Kidney capillary endothelial cell (primary cell): ENCODE results near the gene HES1.
"Not testable (repeated sequence)": the region's sequence is repeated elsewhere in the genome, so short reads cannot be mapped to it uniquely, and the experiment has no call there.

Source experiments
- DNase-seq: peaks from one replicate; pipeline ENCODE4 v3.0.0-alpha.2; 2018; ENCODE audit warnings: low spot score

HES1 gene

GRCh38 chr3:194128202-194128918 lies 7.6 kb upstream of the HES1 start:
- DNase-seq, result no peak

DNA sequence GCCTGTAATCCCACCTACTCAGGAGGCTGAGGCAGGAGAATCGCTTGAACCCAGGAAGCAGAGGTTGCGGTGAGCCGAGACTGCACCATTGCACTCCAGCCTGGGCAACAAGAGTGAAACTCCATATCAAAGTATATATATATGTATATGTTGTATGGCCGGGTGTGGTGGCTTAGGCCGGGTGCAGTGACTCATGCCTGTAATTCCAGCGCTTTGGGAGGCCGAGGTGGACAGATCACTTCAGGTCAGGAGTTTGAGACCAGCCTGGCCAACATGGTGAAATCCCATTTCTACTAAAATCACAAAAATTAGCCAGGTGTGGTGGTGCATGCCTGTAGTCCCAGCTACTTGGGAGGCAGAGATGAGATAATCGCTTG lies 7.0 kb upstream of the HES1 start:
- DNase-seq, result not testable (repeated sequence)

DNA sequence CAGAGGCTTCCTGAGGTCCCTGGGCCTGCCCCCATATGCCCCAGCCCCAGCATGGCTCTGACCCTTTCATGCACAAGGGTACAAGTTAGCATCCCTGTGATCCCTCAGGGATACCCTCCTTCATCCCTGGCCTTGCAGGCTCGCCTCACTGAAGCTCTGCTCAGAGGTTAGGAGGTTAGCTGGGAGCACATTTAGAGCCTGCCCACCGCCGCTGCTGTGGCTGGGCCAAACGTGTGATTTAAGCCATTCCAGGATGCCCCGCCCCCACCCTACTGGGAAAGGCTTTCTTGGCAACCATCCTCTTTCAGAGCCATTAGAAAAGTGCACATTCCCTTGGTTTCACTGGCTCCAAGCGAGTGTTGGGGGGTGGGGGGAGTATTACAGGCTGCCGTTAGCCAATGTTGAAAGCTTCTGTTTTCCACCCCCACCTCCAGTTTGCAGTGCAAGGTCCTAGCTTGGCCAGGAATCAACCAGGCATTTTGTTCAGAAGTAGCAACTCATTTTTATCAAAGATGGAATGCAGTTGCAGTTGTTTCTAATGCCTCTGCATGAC lies 6.3 kb upstream of the HES1 start:
- DNase-seq, result no peak

DNA sequence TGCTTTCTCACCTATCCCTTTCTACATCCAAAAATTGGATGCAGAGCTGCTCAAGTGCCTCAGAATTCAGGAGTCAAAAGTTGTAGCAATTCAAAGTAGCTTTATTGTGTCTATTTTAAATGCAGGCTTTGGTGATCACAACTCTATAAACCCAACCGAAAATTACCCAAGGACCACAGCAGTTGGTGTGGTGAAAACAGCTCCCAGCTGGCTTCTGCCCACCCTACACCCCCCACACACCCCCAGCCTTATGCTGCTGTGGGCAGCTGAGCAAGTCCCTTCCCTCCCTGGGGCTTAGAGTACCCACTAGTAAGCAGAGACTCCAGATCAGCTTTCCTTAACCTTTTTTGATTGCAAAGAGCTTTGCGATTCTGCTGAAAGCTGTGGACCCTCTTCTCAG lies 5.8 kb upstream of the HES1 start:
- DNase-seq, result no peak

- DNase-seq, result no peak
Observed at GRCh38 chr3:194130807-194131589, 5.0 kb upstream of the HES1 start.

DNA sequence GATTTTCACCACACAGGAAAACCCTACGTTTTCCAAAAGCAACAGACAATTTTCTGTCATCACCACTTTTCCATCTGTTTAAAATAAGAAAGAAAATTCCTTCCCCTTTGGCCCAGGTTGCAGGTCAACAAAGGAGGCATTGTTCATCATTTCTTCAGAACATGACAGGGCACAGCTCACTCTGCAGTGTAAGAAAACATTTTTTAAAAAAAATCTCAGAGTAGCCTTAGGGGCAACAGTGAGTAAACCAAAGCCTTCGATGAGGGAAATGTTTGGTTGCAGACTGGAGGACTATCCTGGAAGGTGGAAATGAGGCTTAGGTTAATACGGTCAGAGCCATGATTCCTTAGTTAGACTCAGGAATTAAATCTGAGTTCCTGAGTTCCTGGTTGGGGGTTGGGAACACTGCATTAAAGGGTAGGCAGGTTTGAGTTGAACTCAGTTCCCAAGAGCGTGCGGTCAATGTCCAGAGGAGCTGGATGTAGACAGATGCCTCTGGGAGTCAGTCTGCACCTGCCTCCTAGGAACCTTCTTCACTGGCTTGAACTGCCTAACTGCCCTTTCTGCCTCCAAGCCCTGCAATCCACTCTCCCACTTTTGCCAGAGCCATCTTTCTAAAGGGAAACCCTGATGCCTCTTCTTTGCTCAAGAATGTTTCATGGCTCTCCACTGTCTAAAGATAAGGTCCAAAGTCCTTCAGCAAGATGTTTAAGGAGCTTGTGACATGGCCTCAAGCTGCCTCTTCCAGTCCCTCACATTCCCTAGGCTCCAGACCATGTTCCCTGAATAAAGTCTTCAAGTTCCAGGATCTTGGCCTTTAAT lies 3.3 kb upstream of the HES1 start:
- no peak for DNase-seq

DNA sequence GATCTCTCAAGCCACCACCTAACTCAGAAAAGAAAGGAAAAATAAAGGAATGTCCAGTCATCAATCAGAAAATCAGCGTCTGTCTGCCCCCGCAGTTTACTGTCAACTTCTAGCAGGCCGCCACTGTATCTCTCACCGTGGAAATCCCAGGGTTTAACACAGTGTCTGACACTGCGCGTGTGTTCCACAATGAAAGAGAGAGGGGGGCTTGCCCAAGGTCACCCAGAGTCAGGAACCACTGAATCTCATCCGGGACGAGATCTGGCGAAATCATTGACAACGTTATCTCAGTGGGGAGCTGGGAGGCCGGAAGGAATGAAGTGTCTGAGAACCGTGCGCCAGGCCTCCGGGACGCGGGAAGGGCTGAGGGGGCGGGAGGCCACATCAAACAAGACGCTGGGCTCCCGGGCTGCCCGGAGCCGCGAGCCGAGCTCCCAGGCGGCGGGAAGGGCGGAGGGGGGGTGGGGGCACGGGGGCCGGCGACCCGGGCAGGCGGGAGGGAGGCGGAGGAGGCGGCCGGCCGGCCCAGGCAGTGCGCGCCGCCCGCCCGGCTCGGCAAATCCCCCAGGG lies 2.2 kb upstream of the HES1 start:
- DNase-seq, result peak; percentile 59

DNA sequence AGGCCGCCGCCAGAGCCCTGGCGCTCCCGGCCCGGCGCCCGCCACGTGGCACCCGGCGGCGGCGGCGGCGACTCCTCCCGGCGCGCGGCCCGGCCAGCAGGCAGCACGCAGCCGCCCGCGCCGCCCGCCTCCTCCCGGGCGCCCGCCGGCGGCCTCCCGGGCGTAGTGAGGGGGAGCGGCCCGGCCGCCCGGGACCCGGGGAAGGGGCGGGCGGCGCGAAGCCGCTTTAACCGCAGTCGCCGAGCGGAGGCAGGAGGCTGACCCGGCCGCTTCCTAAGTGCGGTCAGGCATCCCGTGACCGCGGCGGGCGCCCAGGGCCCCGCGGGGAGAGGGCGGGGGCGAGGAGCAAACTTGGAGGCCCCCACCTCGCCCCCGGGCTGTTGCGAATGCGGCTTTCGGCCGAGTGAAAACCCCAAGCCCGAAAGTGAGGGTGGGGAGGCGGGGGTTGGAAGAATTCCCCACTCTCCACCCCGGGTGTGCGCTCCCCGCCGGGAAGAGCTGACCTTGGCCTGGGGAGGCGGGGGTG lies 1.7 kb upstream of the HES1 start:
- peak; percentile 73 for DNase-seq

GRCh38 chr3:194134757-194135515 lies 1.0 kb upstream of the HES1 start:
- DNase-seq, result peak; percentile 95

- DNase-seq, result no peak
Observed at GRCh38 chr3:194135516-194135805, 487 bp upstream of the HES1 start.

GRCh38 chr3:194136519-194137007 lies 615 bp downstream of the HES1 start:
- peak; percentile 14 for DNase-seq

GRCh38 chr3:194137008-194137505 lies 1.1 kb downstream of the HES1 start:
- peak; percentile 42 for DNase-seq

DNA sequence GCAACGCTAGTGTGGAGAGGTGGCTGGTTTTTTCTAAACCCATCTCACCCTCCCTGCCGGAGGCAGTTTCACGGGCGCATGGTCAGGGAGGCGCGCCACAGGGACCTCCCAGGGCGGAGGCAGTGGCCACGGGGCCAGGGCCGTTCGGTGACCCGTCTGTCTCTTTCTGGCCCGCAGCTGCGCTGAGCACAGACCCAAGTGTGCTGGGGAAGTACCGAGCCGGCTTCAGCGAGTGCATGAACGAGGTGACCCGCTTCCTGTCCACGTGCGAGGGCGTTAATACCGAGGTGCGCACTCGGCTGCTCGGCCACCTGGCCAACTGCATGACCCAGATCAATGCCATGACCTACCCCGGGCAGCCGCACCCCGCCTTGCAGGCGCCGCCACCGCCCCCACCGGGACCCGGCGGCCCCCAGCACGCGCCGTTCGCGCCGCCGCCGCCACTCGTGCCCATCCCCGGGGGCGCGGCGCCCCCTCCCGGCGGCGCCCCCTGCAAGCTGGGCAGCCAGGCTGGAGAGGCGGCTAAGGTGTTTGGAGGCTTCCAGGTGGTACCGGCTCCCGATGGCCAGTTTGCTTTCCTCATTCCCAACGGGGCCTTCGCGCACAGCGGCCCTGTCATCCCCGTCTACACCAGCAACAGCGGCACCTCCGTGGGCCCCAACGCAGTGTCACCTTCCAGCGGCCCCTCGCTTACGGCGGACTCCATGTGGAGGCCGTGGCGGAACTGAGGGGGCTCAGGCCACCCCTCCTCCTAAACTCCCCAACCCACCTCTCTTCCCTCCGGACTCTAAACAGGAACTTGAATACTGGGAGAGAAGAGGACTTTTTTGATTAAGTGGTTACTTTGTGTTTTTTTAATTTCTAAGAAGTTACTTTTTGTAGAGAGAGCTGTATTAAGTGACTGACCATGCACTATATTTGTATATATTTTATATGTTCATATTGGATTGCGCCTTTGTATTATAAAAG lies 1.8 kb downstream of the HES1 start:
- peak; percentile 68 for DNase-seq

DNA sequence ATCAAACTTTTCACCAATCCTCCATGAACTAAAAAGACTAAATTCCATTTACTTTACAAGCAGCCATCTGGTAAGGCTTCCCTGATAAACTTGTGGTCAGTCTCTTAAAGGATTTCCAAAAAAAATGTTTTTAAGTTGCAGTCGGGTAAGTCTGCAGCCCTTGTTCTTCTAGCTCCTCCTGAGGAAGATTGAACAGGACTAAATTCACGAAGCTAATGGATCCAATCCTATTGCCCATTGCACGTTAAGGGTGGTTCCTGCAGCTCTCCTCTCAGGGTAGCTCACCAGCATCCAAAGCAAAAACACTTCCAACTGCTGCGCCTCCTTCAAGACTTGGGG lies 2.8 kb downstream of the HES1 start:
- DNase-seq, result no peak

- peak; percentile 63 for DNase-seq
Observed at GRCh38 chr3:194139071-194139813, 3.3 kb downstream of the HES1 start.

- peak; percentile 60 for DNase-seq
Observed at GRCh38 chr3:194139814-194140391, 4.0 kb downstream of the HES1 start.

GRCh38 chr3:194140520-194141414 lies 4.8 kb downstream of the HES1 start:
- DNase-seq, result peak; percentile 86
